ENCODE measurements around the gene IZUMO4. TPM values are rescaled to one million over a fixed set of nuclear protein-coding genes. Genes with fewer than 3 reads are reported as not detected.

IZUMO4 gene
- total RNA-seq, 1 donor from 2014 or later, result 6.8 TPM

GRCh38 chr19:2064788-2065524 is 31.8 kb upstream of the IZUMO4 start:
- H3K27ac ChIP-seq, result peak overlapping the region; percentile 61
- H3K4me3 ChIP-seq, result no peak overlapping the region
- no peaks in the 10 kb centered on the region for H3K27me3 ChIP-seq
- DNase-seq, result no peak
- intact Hi-C loops (cut with DNase I), result loop anchor here (5.0 kb wide), 1 partner anchor 48 kb away; the partner anchor contains the start of gene BTBD2
- H3K36me3 ChIP-seq, result no peaks in the 10 kb centered on the region
- no peak for ATAC-seq
- H3K9me3 ChIP-seq, result no peaks in the 10 kb centered on the region
- TF ChIP-seq, protein P1, sequence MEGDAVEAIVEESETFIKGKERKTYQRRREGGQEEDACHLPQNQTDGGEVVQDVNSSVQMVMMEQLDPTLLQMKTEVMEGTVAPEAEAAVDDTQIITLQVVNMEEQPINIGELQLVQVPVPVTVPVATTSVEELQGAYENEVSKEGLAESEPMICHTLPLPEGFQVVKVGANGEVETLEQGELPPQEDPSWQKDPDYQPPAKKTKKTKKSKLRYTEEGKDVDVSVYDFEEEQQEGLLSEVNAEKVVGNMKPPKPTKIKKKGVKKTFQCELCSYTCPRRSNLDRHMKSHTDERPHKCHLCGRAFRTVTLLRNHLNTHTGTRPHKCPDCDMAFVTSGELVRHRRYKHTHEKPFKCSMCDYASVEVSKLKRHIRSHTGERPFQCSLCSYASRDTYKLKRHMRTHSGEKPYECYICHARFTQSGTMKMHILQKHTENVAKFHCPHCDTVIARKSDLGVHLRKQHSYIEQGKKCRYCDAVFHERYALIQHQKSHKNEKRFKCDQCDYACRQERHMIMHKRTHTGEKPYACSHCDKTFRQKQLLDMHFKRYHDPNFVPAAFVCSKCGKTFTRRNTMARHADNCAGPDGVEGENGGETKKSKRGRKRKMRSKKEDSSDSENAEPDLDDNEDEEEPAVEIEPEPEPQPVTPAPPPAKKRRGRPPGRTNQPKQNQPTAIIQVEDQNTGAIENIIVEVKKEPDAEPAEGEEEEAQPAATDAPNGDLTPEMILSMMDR (IDR thresholded peaks at IDR 0.05), result no peak
- peaks cover 28% of the 10 kb centered on the region for H3K4me1 ChIP-seq

- DNase-seq (no peak), ATAC-seq (no peak)
- TF ChIP-seq, protein P1 (IDR thresholded peaks at IDR 0.05), result no peak
- H3K36me3 ChIP-seq, result peaks cover 53% of the 10 kb centered on the region
- H3K27me3 ChIP-seq, result no peaks in the 10 kb centered on the region
- H3K9me3 ChIP-seq, result no peaks in the 10 kb centered on the region
- H3K4me1 ChIP-seq, result peaks cover 6% of the 10 kb centered on the region
- H3K27ac ChIP-seq, result no peak overlapping the region
- no peak overlapping the region for H3K4me3 ChIP-seq
- intact Hi-C loops (cut with DNase I), result loop anchor here (10.0 kb wide), 1 partner anchor 156 kb away; no protein-coding TSS in a partner anchor
These were observed 26.3 kb upstream of the IZUMO4 start for GRCh38 chr19:2070436-2070827.

DNA sequence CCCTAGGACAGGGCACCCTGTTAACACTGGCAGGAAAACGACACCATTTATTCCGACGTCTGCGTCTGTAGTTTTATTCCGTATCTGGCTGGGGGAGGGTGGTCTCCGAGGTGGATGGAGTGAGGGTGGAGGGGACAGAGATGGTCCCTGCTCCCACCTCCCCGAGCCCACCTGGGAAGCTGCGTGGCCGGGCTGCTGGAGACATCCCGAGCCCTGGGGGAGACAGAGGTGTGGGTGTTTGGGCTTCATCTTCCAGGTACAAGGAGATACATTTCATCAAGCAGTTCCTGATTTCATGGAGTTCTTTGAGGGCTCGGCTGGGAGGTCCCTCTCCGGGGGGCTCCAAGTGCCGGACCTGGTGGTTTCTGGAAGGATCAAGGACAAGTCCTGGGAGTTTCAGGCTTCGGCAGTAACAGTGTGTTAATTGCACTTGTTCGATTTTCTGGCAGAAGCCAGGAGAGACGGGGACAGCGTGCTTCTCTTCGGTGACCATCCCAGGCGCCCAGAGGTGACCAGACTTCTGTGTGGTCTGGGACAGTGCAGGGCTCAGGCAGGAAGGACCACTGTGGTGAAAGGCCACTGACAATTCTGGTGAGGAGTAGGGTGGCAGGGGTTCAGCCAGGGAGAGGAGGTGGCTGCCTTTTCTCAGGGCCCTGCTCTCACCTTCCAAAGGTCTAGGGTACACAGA is 25.6 kb upstream of the IZUMO4 start:
- Histone ChIP-seq H3K36me3 (peaks cover 60% of the 10 kb centered on the region), H3K9me3 (no peaks in the 10 kb centered on the region), H3K27me3 (no peaks in the 10 kb centered on the region), H3K4me3 (no peak overlapping the region), H3K27ac (no peak overlapping the region), H3K4me1 (peaks cover 6% of the 10 kb centered on the region)
- ATAC-seq (no peak), DNase-seq (no peak)
- TF ChIP-seq, protein P1 (IDR thresholded peaks at IDR 0.05), result no peak
- intact Hi-C loops (cut with DNase I), result loop anchor here (10.0 kb wide), 1 partner anchor 156 kb away; no protein-coding TSS in a partner anchor

DNA sequence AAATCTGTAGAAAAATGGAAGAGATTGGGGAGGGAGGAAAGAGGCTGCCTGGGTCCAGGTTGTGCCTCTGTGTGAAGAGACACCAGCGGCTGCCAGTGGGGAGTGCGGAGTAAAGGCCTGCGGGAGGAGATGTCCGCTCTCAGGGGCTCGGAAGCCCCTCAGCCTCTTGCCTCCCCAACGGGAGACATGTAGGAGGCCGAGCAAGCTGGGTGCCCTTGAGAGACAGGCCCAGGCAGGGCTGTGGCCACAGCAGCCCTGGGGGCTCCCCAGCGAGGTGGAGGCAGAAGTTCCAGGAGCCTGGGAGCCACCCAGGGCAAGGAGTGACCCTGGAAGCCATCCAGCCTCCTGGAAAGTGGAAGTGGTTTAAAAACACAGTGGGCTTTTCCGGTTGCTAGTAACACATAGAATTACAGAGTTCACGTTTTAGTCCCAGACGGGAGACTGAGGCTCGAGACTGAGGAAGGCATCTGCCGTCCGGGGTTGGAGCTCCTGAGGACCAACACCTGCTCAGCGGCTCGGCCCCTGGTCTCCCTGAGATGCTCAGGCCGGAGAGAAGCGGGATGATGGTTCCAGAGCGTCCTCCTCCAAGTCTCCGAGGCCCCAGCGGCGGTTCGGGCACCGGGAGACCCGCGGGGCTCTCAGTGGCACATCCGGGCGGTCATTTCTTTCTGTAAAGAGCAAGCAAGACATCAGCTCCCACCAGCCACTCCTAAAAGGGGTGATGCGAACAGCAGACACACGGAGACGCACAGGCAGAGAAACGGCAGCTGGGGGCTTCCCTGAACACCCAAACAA is 23.8 kb upstream of the IZUMO4 start:
- Histone ChIP-seq H3K27me3 (no peaks in the 10 kb centered on the region), H3K4me3 (no peak overlapping the region), H3K4me1 (peaks cover 6% of the 10 kb centered on the region), H3K36me3 (peaks cover 78% of the 10 kb centered on the region), H3K27ac (no peak overlapping the region), H3K9me3 (no peaks in the 10 kb centered on the region)
- ATAC-seq (no peak), DNase-seq (no peak)
- TF ChIP-seq, protein P1 (IDR thresholded peaks at IDR 0.05), result no peak
- intact Hi-C loops (cut with DNase I), result loop anchor here (10.0 kb wide), 1 partner anchor 158 kb away; no protein-coding TSS in a partner anchor

DNA sequence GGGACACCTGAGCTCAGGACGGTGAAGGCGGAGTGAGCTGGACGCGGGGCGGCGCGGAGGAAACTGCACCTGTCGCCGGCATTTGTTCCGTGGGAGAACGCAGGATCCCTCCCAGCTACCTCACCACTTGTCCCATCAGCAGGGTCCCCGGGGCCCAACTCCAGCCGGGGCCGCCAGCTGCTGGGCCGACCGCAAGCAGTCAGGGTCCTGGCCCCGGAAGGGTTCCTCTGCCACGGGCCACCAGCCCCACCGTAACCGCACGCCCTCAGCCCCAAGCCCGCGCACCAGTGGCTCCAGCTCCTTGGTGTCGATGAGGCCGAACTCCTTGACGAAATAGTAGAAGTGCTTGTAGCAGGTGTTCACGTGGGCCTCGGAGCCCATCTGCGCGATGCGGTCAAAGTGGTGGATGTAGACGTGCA is 20.2 kb upstream of the IZUMO4 start:
- H3K4me3 ChIP-seq, result no peak overlapping the region
- ATAC-seq (no peak), DNase-seq (no peak)
- intact Hi-C loops (cut with DNase I), result loop anchor here (10.0 kb wide), 1 partner anchor 162 kb away; no protein-coding TSS in a partner anchor
- no peaks in the 10 kb centered on the region for H3K9me3 ChIP-seq
- TF ChIP-seq, protein P1 (IDR thresholded peaks at IDR 0.05), result no peak
- H3K4me1 ChIP-seq, result peaks cover 4% of the 10 kb centered on the region
- no peak overlapping the region for H3K27ac ChIP-seq
- H3K36me3 ChIP-seq, result peaks cover 98% of the 10 kb centered on the region
- H3K27me3 ChIP-seq, result no peaks in the 10 kb centered on the region
